ENCODE results near the gene KCNJ15. TPM values are rescaled to one million over a fixed set of nuclear protein-coding genes. Genes with fewer than 3 reads are reported as not detected.

The KCNJ15 gene
- total and polyA plus RNA-seq, 10 of the 15 experiments (the other 5 are each of a cell fraction or from before 2014, with no cell fraction given), result 0.05 to 2.7 (median 0.33) TPM; not detected in 6

DNA sequence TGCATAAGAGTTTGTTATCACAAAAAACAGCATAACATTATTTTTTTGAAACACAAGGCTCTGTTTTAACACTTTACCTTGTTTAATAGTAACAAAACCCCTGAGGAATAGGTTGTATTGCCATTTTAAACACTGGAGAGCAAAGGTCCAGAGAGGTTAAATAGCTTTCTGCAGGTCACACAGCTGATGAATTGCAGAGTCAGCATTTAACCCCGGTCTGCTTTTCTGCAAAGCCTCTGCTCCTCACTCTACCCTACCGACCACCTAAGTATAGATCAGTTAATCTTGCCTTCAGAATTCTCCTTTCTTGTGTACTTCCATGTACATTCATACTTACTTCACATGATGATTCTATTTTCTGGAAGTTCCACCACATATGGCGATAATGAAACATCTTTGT is 42.0 kb downstream of the KCNJ15 start (continued):
- TF ChIP-seq, protein P1, sequence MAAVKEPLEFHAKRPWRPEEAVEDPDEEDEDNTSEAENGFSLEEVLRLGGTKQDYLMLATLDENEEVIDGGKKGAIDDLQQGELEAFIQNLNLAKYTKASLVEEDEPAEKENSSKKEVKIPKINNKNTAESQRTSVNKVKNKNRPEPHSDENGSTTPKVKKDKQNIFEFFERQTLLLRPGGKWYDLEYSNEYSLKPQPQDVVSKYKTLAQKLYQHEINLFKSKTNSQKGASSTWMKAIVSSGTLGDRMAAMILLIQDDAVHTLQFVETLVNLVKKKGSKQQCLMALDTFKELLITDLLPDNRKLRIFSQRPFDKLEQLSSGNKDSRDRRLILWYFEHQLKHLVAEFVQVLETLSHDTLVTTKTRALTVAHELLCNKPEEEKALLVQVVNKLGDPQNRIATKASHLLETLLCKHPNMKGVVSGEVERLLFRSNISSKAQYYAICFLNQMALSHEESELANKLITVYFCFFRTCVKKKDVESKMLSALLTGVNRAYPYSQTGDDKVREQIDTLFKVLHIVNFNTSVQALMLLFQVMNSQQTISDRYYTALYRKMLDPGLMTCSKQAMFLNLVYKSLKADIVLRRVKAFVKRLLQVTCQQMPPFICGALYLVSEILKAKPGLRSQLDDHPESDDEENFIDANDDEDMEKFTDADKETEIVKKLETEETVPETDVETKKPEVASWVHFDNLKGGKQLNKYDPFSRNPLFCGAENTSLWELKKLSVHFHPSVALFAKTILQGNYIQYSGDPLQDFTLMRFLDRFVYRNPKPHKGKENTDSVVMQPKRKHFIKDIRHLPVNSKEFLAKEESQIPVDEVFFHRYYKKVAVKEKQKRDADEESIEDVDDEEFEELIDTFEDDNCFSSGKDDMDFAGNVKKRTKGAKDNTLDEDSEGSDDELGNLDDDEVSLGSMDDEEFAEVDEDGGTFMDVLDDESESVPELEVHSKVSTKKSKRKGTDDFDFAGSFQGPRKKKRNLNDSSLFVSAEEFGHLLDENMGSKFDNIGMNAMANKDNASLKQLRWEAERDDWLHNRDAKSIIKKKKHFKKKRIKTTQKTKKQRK (IDR thresholded peaks at IDR 0.05; ENCODE audit: low read depth, low read length), result no peak
- TF ChIP-seq ESRRA (IDR thresholded peaks at IDR 0.05; ENCODE audit: low read length) (no peak), KDM1A (IDR thresholded peaks at IDR 0.05; ENCODE audit: borderline replicate concordance) (no peak), NR2F1 (conservative IDR thresholded peaks at IDR 0.05) (no peak)
- TF ChIP-seq, protein P2, sequence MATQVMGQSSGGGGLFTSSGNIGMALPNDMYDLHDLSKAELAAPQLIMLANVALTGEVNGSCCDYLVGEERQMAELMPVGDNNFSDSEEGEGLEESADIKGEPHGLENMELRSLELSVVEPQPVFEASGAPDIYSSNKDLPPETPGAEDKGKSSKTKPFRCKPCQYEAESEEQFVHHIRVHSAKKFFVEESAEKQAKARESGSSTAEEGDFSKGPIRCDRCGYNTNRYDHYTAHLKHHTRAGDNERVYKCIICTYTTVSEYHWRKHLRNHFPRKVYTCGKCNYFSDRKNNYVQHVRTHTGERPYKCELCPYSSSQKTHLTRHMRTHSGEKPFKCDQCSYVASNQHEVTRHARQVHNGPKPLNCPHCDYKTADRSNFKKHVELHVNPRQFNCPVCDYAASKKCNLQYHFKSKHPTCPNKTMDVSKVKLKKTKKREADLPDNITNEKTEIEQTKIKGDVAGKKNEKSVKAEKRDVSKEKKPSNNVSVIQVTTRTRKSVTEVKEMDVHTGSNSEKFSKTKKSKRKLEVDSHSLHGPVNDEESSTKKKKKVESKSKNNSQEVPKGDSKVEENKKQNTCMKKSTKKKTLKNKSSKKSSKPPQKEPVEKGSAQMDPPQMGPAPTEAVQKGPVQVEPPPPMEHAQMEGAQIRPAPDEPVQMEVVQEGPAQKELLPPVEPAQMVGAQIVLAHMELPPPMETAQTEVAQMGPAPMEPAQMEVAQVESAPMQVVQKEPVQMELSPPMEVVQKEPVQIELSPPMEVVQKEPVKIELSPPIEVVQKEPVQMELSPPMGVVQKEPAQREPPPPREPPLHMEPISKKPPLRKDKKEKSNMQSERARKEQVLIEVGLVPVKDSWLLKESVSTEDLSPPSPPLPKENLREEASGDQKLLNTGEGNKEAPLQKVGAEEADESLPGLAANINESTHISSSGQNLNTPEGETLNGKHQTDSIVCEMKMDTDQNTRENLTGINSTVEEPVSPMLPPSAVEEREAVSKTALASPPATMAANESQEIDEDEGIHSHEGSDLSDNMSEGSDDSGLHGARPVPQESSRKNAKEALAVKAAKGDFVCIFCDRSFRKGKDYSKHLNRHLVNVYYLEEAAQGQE (IDR thresholded peaks at IDR 0.05; ENCODE audit: low read depth, low read length), result no peak

DNA sequence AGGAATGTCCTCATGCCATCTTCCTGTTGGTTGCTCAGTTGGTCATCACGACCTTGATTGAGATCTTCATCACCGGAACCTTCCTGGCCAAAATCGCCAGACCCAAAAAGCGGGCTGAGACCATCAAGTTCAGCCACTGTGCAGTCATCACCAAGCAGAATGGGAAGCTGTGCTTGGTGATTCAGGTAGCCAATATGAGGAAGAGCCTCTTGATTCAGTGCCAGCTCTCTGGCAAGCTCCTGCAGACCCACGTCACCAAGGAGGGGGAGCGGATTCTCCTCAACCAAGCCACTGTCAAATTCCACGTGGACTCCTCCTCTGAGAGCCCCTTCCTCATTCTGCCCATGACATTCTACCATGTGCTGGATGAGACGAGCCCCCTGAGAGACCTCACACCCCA is 42.9 kb downstream of the KCNJ15 start:
- intact Hi-C loops (cut with micrococcal nuclease; ENCODE audit: unreplicated experiment) (no loop called here), in situ Hi-C loops (cut with MboI) (no loop called here)
- RAD21 ChIA-PET (ENCODE audit: unreplicated experiment), result interaction anchor here (0.6 kb wide), 1 partner anchor 30 kb away, joined by 3 read pairs; no protein-coding TSS in a partner anchor
- Histone ChIP-seq H3K79me2 (ENCODE audit: control insufficient read depth, insufficient read depth, low read length) (no peaks in the 10 kb centered on the region), H4K20me1 (ENCODE audit: control insufficient read depth, insufficient read depth) (no peaks in the 10 kb centered on the region), H3K4me3 (no peak overlapping the region), H3K4me1 (ENCODE audit: control insufficient read depth, insufficient read depth, low read length) (no peaks in the 10 kb centered on the region), H3K27ac (ENCODE audit: control insufficient read depth, insufficient read depth) (no peak overlapping the region), H3K9me3 (replicated peaks; ENCODE audit: control insufficient read depth, insufficient read depth, low read length) (no peaks in the 10 kb centered on the region), H3K4me2 (ENCODE audit: control insufficient read depth, insufficient read depth) (no peak overlapping the region), H3K27me3 (replicated peaks in 1 of 2; ENCODE audit: control insufficient read depth in 2 of 2, insufficient read depth in 2 of 2, low read length in 1 of 2) (no peaks in the 10 kb centered on the region), H2AFZ (ENCODE audit: control insufficient read depth, low read depth, low read length) (no peak overlapping the region), H3K9ac (ENCODE audit: control insufficient read depth, insufficient read depth, low read length) (no peak overlapping the region), H3K36me3 (ENCODE audit: control insufficient read depth in 2 of 2, insufficient read depth in 2 of 2, low read length in 1 of 2) (no peaks in the 10 kb centered on the region)
- POLR2A ChIA-PET, result no interaction called here
- SMC1A ChIA-PET (ENCODE audit: uncharacterized antibody, unreplicated experiment), result interaction anchor here (1.1 to 2.0 kb wide), 3 partner anchors 8 to 64 kb away, joined by 3 to 5 read pairs (median 4); no protein-coding TSS in a partner anchor
- ATAC-seq, result no peak
- WGBS (ENCODE audit: insufficient coverage, insufficient replicate concordance, low lambda C conversion rate, missing lambda C conversion rate), result 27% methylated on average over 8 of the region's 8 CpGs
- CTCF ChIA-PET, result interaction anchor here (1.5 kb wide), 1 partner anchor 30 kb away, joined by 3 read pairs; no protein-coding TSS in a partner anchor
- DNase-seq (ENCODE audit: low read depth, low spot score), result no peak
- no peak for FAIRE-seq
- BruUV-seq (replicated peaks), result no TSS peak
- TF ChIP-seq YBX1 (IDR thresholded peaks at IDR 0.05), result no peak
- TF ChIP-seq, protein P3, sequence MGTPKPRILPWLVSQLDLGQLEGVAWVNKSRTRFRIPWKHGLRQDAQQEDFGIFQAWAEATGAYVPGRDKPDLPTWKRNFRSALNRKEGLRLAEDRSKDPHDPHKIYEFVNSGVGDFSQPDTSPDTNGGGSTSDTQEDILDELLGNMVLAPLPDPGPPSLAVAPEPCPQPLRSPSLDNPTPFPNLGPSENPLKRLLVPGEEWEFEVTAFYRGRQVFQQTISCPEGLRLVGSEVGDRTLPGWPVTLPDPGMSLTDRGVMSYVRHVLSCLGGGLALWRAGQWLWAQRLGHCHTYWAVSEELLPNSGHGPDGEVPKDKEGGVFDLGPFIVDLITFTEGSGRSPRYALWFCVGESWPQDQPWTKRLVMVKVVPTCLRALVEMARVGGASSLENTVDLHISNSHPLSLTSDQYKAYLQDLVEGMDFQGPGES (IDR thresholded peaks at IDR 0.05), result no peak
- TF ChIP-seq, protein P4, sequence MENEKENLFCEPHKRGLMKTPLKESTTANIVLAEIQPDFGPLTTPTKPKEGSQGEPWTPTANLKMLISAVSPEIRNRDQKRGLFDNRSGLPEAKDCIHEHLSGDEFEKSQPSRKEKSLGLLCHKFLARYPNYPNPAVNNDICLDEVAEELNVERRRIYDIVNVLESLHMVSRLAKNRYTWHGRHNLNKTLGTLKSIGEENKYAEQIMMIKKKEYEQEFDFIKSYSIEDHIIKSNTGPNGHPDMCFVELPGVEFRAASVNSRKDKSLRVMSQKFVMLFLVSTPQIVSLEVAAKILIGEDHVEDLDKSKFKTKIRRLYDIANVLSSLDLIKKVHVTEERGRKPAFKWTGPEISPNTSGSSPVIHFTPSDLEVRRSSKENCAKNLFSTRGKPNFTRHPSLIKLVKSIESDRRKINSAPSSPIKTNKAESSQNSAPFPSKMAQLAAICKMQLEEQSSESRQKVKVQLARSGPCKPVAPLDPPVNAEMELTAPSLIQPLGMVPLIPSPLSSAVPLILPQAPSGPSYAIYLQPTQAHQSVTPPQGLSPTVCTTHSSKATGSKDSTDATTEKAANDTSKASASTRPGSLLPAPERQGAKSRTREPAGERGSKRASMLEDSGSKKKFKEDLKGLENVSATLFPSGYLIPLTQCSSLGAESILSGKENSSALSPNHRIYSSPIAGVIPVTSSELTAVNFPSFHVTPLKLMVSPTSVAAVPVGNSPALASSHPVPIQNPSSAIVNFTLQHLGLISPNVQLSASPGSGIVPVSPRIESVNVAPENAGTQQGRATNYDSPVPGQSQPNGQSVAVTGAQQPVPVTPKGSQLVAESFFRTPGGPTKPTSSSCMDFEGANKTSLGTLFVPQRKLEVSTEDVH (IDR thresholded peaks at IDR 0.05; ENCODE audit: low read depth, partially characterized antibody), result no peak
- TF ChIP-seq NFYB (IDR thresholded peaks at IDR 0.05; ENCODE audit: insufficient read depth, low read depth, low read length), result no peak
- no peak for TF ChIP-seq PAX5 (IDR thresholded peaks at IDR 0.05; ENCODE audit: borderline replicate concordance, low read depth, low read length)
- TF ChIP-seq ZNF217 (IDR thresholded peaks at IDR 0.05), result no peak

Measured in GM12878 (cell line).